ENCODE results near the gene ATF3. TPM values are rescaled to one million over a fixed set of nuclear protein-coding genes. Genes with fewer than 3 reads are reported as not detected.

The ATF3 gene
- total RNA-seq, 2 experiments from 2014 or later = 42.4 to 44.9 TPM

DNA sequence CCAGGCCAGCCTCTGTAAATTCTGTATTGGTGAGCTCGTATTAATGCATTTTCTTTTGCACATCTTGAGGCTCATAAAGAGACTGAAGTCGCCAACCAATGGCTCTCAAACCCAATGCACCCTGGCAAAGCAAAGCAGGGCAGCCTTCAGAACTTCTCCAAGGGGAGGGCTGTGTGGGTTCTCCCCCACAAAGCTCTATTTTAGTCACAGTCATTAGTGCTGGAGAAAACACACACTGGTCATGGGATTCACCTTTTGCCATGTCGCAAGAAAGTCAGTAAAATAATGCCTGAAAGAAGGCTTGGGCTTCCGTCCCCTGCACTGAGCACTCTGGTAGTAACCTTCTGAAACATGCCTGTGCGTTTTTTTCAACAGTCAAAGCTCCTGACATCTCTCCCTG, 26.3 kb upstream of the ATF3 start:
- Mint-ChIP-seq H3K27ac (no peak overlapping the region), H3K4me1 (peaks cover 1% of the 10 kb centered on the region), H3K4me3 (no peak overlapping the region)

DNA sequence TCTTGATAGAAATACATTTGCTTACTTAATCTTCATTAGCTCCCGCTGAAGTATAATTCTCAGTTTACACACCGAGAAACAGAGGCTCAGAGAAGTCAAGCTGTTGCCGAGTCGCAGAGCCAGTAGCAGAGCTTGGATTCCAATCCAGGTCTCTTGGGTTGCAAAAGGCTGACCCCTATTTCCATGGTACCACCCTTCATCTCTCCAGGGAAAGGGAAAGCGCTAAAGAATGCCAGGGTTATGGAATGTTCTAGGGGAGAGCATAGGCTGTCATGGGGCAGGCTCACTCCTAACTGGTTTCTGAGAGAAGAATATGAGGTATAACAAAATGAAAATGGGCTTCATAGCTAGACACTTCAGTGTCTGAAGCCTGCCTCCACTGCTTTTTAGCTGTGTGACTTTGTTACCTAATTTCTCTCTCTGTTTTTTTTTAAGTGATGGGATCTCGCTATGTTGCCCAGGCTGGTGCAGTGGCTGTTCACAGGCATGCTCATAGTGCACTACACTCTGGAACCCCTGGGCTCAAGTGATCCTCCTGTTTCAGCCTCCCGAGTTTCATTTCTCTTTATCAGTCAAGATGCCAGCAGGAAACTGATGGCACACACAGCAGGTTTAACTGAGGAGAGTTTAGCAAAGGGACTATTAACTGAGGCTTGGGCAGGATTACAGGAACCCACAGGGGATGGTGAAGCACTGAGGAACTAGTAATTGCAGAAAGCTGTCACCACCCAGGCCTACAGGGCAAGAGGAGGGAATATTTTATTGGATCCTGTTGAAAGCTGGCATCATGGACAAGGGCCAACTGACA, 25.5 kb upstream of the ATF3 start:
- no peak for DNase-seq
- Mint-ChIP-seq H3K27ac (no peak overlapping the region), H3K27me3 (peaks cover 27% of the 10 kb centered on the region), H3K9me3 (no peaks in the 10 kb centered on the region), H3K4me3 (no peak overlapping the region), H3K4me1 (peaks cover 1% of the 10 kb centered on the region), H3K36me3 (no peaks in the 10 kb centered on the region)

More for the DNA sequence above, 26.3 kb upstream of the ATF3 start:
- Mint-ChIP-seq H3K27me3 (peaks cover 20% of the 10 kb centered on the region), H3K9me3 (no peaks in the 10 kb centered on the region), H3K36me3 (no peaks in the 10 kb centered on the region)
- DNase-seq = no peak

DNA sequence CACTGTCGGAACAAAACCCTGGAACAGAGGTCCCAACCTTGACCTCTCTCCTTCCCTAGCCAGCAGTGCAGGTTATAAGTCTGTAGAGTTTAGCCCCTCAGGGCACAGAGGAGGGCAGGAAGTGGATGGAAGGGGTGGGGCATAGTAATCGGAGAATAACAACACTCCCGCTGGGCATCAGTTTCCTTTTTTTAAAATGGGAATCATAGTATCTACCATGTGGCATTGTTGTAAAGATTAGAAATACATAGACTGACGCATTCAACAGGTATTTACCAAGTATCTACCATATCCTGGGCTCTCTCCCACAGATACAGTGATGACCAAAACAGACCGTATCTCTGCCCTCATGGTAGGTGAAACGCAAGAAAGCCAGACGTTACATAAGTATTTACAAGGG, 24.9 kb upstream of the ATF3 start:
- no peak for DNase-seq
- peaks cover 25% of the 10 kb centered on the region for H3K27me3 Mint-ChIP-seq
- H3K27ac Mint-ChIP-seq = no peak overlapping the region
- H3K36me3 Mint-ChIP-seq = no peaks in the 10 kb centered on the region
- H3K4me3 Mint-ChIP-seq = no peak overlapping the region
- H3K4me1 Mint-ChIP-seq = peaks cover 1% of the 10 kb centered on the region
- no peaks in the 10 kb centered on the region for H3K9me3 Mint-ChIP-seq

DNA sequence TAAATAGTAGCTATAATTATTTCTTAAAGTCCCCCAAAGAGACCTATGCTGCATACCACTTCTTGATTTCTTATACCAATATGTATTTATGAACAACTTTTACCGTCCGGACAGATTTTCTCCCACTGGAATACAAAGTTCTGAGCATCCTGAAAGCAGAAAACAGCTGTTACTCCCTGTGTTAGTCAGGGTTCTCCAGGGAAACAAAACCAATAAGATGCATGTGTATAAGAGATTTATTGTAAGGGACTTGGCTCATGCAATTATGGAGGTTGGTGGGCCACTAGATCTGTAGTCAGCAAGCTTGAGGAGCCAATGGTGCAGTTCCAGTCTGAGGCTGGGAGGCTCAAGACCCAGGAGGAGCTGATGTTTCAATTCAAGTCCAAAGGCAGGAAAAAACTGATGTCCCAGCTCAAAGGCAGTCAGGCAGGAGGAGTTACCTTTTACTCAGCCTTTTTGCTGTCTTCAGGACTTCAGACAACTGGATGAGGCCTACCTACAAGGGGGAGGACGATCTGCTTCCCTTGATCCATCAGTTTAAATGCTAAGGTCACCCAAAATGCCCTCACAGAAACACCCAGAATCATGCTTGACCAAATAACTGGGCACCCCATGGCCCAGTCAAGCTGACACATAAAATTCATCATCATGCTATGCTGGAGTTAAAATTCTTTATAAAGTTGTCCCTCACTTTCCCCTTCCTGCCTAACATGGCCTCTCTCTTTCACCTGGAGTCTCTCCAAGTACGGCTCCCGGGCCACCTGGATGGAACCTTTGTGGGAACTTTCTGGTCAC, 24.3 kb upstream of the ATF3 start:
- H3K27ac Mint-ChIP-seq = no peak overlapping the region
- peaks cover 1% of the 10 kb centered on the region for H3K4me1 Mint-ChIP-seq
- DNase-seq = no peak
- peaks cover 24% of the 10 kb centered on the region for H3K27me3 Mint-ChIP-seq
- H3K9me3 Mint-ChIP-seq = no peaks in the 10 kb centered on the region
- H3K4me3 Mint-ChIP-seq = no peak overlapping the region
- no peaks in the 10 kb centered on the region for H3K36me3 Mint-ChIP-seq

- no peak overlapping the region for H3K27ac Mint-ChIP-seq
- H3K4me1 Mint-ChIP-seq = peaks cover under 1% of the 10 kb centered on the region
- H3K36me3 Mint-ChIP-seq = no peaks in the 10 kb centered on the region
- no peak overlapping the region for H3K4me3 Mint-ChIP-seq
- H3K27me3 Mint-ChIP-seq = peaks cover 25% of the 10 kb centered on the region
- H3K9me3 Mint-ChIP-seq = no peaks in the 10 kb centered on the region
- DNase-seq = no peak
Observed at GRCh38 chr1:212585210-212585609, 23.4 kb upstream of the ATF3 start.

DNA sequence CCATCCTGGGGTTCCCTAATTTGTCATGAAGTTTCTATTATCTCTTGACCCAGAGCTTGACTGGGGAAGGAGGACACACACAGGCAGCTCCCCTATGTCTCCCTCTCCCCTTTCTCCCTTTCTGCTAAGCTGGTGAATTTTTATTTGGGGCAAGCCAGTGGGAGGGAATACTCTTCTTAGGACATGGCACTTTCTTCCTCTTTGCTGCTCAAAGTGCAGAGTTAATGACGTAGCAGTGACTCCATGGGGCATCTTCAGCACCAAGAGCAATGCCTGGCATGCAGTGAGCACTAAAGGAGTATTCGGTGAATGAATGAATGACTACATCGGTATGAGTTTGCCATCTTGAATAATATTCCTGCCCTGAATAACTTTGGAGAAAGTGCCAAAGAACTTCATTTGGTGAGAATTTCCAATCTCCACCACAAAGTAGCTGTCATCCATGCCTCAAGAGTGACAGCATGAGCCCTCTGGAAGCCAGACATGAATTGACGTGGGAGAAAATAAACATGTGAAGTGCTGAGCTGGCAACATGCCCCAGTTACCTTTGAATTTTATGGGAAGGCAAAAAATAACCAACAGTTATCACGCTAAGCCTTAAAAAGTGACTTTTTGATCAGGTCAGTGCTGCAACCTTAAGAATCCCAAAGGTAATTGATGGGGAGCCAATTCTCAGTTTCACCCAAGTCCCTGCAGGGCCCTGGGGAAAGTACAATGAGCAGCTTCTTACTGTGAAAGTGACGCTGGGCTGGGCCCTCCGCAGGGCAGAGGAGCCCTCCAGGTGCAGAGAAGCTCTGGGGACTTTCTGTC, 22.1 kb upstream of the ATF3 start:
- DNase-seq = no peak
- Mint-ChIP-seq H3K27ac (no peak overlapping the region), H3K9me3 (no peaks in the 10 kb centered on the region), H3K27me3 (peaks cover 29% of the 10 kb centered on the region), H3K36me3 (no peaks in the 10 kb centered on the region), H3K4me3 (no peak overlapping the region), H3K4me1 (no peaks in the 10 kb centered on the region)

GRCh38 chr1:212587016-212587887, 21.3 kb upstream of the ATF3 start:
- H3K27me3 Mint-ChIP-seq = peaks cover 29% of the 10 kb centered on the region
- no peak overlapping the region for H3K27ac Mint-ChIP-seq
- H3K4me1 Mint-ChIP-seq = no peaks in the 10 kb centered on the region
- no peaks in the 10 kb centered on the region for H3K36me3 Mint-ChIP-seq
- DNase-seq = no peak
- H3K9me3 Mint-ChIP-seq = no peaks in the 10 kb centered on the region
- H3K4me3 Mint-ChIP-seq = no peak overlapping the region

DNA sequence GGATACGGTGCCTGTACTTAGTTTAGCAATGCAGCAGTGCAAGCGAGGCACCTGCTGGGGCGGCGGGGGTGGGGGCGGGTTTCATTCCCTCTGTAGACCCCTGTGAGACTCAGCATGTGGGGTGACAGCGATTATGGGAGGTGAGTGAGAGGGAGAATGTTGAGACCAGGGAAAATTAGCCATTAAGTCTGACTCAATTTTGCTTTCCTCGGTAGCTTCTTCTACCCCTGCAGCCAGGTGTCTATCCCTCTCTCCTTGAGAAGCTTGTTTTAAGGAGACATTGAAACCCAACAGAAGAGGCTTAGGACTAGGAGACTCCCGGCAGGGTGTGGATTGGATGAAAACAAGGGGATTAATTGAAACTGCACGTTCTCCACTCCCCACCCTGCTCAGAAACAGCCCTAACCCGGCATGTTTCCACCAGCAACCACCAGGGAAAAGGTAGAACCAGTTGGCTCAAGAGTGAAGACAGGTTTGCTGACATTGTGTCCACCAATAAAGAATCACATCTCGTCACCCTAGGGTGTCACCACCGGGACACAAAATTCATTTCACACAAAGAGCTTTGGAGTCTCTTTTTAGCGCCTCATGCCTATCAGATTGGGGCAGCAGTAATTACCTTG, 20.6 kb upstream of the ATF3 start:
- peaks cover 29% of the 10 kb centered on the region for H3K27me3 Mint-ChIP-seq
- no peaks in the 10 kb centered on the region for H3K9me3 Mint-ChIP-seq
- no peak overlapping the region for H3K4me3 Mint-ChIP-seq
- H3K36me3 Mint-ChIP-seq = no peaks in the 10 kb centered on the region
- H3K27ac Mint-ChIP-seq = no peak overlapping the region
- no peak for DNase-seq
- H3K4me1 Mint-ChIP-seq = no peaks in the 10 kb centered on the region

DNA sequence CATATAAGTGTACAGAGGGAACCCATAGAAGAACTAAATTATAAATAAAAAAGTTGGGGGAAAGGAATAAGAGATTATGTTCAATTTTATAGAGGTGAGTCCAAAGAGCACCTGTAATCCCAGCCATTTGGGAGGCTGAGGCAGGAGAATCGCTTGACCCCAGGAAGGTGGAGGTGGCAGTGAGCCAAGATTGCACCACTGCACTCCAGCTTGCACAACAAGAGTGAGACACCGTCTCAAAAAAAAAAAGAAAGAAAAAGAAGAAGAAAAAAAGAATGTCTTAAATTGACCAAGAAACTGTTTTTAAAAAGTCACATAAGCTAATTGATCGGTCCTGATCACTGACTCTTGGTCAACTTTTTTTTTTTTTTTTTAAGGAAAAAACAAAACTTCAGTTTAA, 19.1 kb upstream of the ATF3 start:
- H3K9me3 Mint-ChIP-seq = no peaks in the 10 kb centered on the region
- DNase-seq = no peak
- no peak overlapping the region for H3K27ac Mint-ChIP-seq
- H3K27me3 Mint-ChIP-seq = peaks cover 29% of the 10 kb centered on the region
- no peaks in the 10 kb centered on the region for H3K36me3 Mint-ChIP-seq
- H3K4me1 Mint-ChIP-seq = peaks cover 2% of the 10 kb centered on the region
- no peak overlapping the region for H3K4me3 Mint-ChIP-seq

DNA sequence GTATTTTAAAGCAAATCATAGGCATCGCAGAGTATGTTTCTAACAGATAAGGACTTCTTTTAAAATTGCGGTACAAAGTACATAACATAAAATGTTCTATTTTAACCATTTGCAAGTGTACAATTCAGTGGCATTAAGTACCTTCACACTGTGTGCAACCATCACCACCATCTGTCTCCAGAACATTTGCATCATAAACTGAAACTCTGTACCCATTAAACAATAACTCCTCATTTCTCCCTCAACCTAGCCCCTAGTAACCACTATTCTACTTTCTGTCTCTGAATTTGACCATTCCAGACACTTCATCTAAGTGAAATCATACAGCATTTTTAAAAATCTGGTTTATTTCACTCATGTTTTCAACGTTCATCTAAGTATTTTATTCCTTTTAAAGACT, 16.6 kb upstream of the ATF3 start:
- no peaks in the 10 kb centered on the region for H3K36me3 Mint-ChIP-seq
- H3K27me3 Mint-ChIP-seq = peaks cover 21% of the 10 kb centered on the region
- H3K9me3 Mint-ChIP-seq = no peaks in the 10 kb centered on the region
- H3K4me3 Mint-ChIP-seq = no peak overlapping the region
- no peak overlapping the region for H3K27ac Mint-ChIP-seq
- H3K4me1 Mint-ChIP-seq = peaks cover 22% of the 10 kb centered on the region
- DNase-seq = no peak

DNA sequence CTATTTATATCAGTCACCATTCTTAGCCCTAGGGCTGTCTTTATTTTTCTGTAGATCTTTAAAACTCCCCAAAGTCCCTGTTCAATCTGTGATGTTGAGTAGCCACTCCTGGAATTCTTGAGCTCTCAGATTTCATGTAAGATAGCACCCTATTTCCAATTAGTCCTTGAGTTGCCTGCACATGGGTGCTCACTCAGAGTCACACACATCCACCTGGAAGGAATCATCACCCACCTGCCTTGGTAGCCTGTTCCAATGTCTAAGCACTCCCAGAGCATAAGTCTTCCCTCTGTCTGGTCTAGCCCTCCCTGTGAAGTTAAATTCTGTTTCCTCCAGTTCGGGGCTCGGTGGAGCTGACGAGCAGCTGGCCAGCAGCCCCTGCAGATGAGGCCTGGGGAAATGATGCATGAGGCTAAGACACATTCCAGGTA, 14.7 kb upstream of the ATF3 start:
- H3K36me3 Mint-ChIP-seq = no peaks in the 10 kb centered on the region
- H3K9me3 Mint-ChIP-seq = peaks cover 3% of the 10 kb centered on the region
- peaks cover 5% of the 10 kb centered on the region for H3K27me3 Mint-ChIP-seq
- DNase-seq = no peak
- no peak overlapping the region for H3K4me3 Mint-ChIP-seq
- H3K27ac Mint-ChIP-seq = no peak overlapping the region
- H3K4me1 Mint-ChIP-seq = peaks cover 28% of the 10 kb centered on the region

DNA sequence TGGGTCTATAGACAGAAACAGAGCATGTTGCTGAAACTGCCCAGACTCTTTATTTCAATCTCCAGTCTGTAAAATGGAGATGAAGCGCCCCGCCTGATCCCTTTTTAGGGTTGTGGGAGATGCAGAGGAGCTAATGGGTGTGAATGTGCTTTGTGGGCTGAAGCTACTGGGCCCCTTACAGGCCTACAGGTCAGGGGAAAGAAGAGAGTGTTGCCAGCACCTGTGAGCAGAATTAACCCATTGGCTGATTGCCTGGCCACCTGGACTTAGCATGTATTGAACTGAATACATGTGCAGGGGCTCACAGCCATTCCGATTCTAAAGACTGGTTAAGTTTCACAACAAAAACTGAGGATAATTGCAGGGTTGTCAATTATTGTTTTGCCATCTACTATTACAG, 13.9 kb upstream of the ATF3 start:
- Mint-ChIP-seq H3K9me3 (peaks cover 3% of the 10 kb centered on the region), H3K4me1 (peaks cover 28% of the 10 kb centered on the region), H3K27ac (no peak overlapping the region), H3K36me3 (no peaks in the 10 kb centered on the region), H3K4me3 (no peak overlapping the region), H3K27me3 (peaks cover 5% of the 10 kb centered on the region)
- no peak for DNase-seq

GRCh38 chr1:212595229-212595628, 13.3 kb upstream of the ATF3 start:
- Mint-ChIP-seq H3K36me3 (no peaks in the 10 kb centered on the region), H3K27ac (peak overlapping the region; percentile 91), H3K4me3 (no peak overlapping the region), H3K27me3 (peaks cover 5% of the 10 kb centered on the region), H3K9me3 (peaks cover 3% of the 10 kb centered on the region), H3K4me1 (peaks cover 28% of the 10 kb centered on the region)
- DNase-seq = no peak
